K562 (cell line): ENCODE measurements around the gene FARP1. TPM values are rescaled to one million over a fixed set of nuclear protein-coding genes. Genes with fewer than 3 reads are reported as not detected.

Source experiments
- ASH1L ChIP-seq: fragments of 450-650 bp; IDR thresholded peaks from 2 replicates; pipeline ENCODE4 v1.6.1; 2018; ENCODE audit warnings: borderline replicate concordance, mild to moderate bottlenecking, low read depth; ENCODE audit not compliant: partially characterized antibody
- BRD4 ChIP-seq: fragments of 200-600 bp; sonication (generic); IDR thresholded peaks from 2 replicates; pipeline ENCODE4 v1.6.1; 2017; ENCODE audit warnings: inconsistent platforms
- CREBBP ChIP-seq: IDR thresholded peaks from one replicate; pipeline ENCODE4 v1.6.1; 2012; ENCODE audit warnings: low read depth, mild to moderate bottlenecking, control low read depth, inconsistent platforms, low read length
- EGR1 ChIP-seq: fragments of 450-650 bp; conservative IDR thresholded peaks from 2 replicates; pipeline ENCODE4 v1.6.1; 2017; ENCODE audit warnings: mild to moderate bottlenecking
- EWSR1 ChIP-seq: fragments of 450-650 bp; IDR thresholded peaks from 2 replicates; pipeline ENCODE4 v1.6.1; 2018; ENCODE audit warnings: borderline replicate concordance, mild to moderate bottlenecking, low read depth, moderate library complexity; ENCODE audit not compliant: partially characterized antibody
- FOSL1 ChIP-seq: fragments of 200-800 bp; sonication (Bioruptor generic); conservative IDR thresholded peaks from 2 replicates; pipeline ENCODE4 v1.6.1; 2016; ENCODE audit warnings: missing genetic modification characterization, missing compliant biosample characterization
- HMGN3 ChIP-seq: IDR thresholded peaks from 2 replicates; pipeline ENCODE4 v1.6.1; 2011; ENCODE audit warnings: borderline replicate concordance, low read depth, mild to moderate bottlenecking, mixed read lengths, low read length; ENCODE audit not compliant: insufficient read length; ENCODE audit errors: extremely low read depth
- PYGO2 ChIP-seq: fragments of 450-650 bp; IDR thresholded peaks from 2 replicates; pipeline ENCODE4 v1.6.1; 2016; ENCODE audit warnings: mild to moderate bottlenecking, missing genetic modification characterization, moderate library complexity, missing compliant biosample characterization
- SMAD4 ChIP-seq: fragments of 250-450 bp; sonication (Bioruptor Pico); conservative IDR thresholded peaks from 2 replicates; pipeline ENCODE4 v1.8.0; 2021; ENCODE audit warnings: inconsistent platforms, mild to moderate bottlenecking, moderate library complexity
- TCF3 ChIP-seq: sonication (generic); formaldehyde crosslinking; IDR thresholded peaks from 2 replicates; pipeline ENCODE4 v1.4.0; 2020; ENCODE audit warnings: mild to moderate bottlenecking, missing genetic modification reagents
- ZNF785 ChIP-seq: fragments of 250-450 bp; sonication (Bioruptor Pico); IDR thresholded peaks from 2 replicates; pipeline ENCODE4 v1.4.0; 2020; ENCODE audit warnings: mild to moderate bottlenecking
- polyA plus RNA-seq, 8 experiments: library from polyadenylated mRNA; depleted of rRNA in 4 of 8; stranded (reverse) in 5 of 8; unstranded in 3 of 8; fragments of >200 nt; fragmentation: Nextera tagmentation in 2 of 8; fragmentation: Illumina TruSeq in 1 of 8; extraction: Ambion mirVana in 2 of 8; extraction: Trizol in 1 of 8; gene quantifications; 2 replicates each; pipeline versions ENCODE4 v1.2.1 to v1.2.3, GENCODE V29; 2011 to 2014; ENCODE audit warnings: inconsistent platforms in 1 of 8, missing spikeins in 1 of 8
- total RNA-seq, 7 experiments: library from RNA; depleted of rRNA in 6 of 7; stranded (reverse); fragments of >200 nt in 6 of 7; fragmentation: Illumina TruSeq in 2 of 7; extraction: Trizol in 2 of 7; gene quantifications; 2 replicates each; pipeline versions ENCODE4 v1.2.1 to v1.2.3, GENCODE V29; 2011 to 2021; ENCODE audit warnings: low replicate concordance in 1 of 7
- TF ChIP-seq, protein P1 (sequence below), 2 experiments: fragments of 450-650 bp; IDR thresholded peaks; 2 replicates each; pipeline ENCODE4 v1.6.1; 2016; ENCODE audit warnings: mild to moderate bottlenecking in 2 of 2, borderline replicate concordance in 1 of 2, low read depth in 1 of 2, moderate library complexity in 1 of 2
- TF ChIP-seq, protein P2 (sequence below): fragments of 450-650 bp; IDR thresholded peaks from 2 replicates; pipeline ENCODE4 v1.6.1; 2016
- TF ChIP-seq, protein P3 (sequence below): sonication (generic); formaldehyde crosslinking; IDR thresholded peaks from 2 replicates; pipeline ENCODE4 v1.8.0; 2022; ENCODE audit warnings: mild to moderate bottlenecking, missing genetic modification reagents, borderline replicate concordance
- TF ChIP-seq, protein P4 (sequence below): fragments of 450-650 bp; formaldehyde crosslinking; IDR thresholded peaks from 2 replicates; pipeline ENCODE4 v1.4.0; 2022; ENCODE audit warnings: missing genetic modification characterization

Gene FARP1
- total and polyA plus RNA-seq, 9 of the 15 experiments (the other 6 are each of a cell fraction or from before 2014, with no cell fraction given) = 0.03 to 0.29 (median 0.05) TPM; not detected in 3

DNA sequence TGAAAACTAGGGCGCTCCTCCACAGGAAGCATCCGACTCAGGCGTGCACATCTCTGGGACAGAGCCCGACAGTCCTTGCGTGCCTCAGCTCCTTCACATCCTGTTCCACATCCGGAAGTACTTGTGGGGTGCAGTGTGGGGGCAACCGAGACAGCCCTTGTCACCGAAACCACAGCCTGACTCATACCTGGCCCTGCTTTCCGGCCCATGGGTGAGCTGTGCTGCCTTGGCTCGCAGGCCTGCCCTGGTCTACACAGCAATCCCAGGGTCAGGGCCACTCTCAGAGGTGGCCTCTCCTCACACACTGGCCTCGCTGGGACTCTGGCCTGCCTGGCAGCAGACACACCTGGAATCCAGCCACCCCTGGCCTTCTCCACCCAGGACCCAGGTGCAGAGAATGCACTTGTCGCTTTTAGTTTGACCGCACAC, 333.7 kb downstream of the FARP1 start (continued):
- TF ChIP-seq, protein P1, sequence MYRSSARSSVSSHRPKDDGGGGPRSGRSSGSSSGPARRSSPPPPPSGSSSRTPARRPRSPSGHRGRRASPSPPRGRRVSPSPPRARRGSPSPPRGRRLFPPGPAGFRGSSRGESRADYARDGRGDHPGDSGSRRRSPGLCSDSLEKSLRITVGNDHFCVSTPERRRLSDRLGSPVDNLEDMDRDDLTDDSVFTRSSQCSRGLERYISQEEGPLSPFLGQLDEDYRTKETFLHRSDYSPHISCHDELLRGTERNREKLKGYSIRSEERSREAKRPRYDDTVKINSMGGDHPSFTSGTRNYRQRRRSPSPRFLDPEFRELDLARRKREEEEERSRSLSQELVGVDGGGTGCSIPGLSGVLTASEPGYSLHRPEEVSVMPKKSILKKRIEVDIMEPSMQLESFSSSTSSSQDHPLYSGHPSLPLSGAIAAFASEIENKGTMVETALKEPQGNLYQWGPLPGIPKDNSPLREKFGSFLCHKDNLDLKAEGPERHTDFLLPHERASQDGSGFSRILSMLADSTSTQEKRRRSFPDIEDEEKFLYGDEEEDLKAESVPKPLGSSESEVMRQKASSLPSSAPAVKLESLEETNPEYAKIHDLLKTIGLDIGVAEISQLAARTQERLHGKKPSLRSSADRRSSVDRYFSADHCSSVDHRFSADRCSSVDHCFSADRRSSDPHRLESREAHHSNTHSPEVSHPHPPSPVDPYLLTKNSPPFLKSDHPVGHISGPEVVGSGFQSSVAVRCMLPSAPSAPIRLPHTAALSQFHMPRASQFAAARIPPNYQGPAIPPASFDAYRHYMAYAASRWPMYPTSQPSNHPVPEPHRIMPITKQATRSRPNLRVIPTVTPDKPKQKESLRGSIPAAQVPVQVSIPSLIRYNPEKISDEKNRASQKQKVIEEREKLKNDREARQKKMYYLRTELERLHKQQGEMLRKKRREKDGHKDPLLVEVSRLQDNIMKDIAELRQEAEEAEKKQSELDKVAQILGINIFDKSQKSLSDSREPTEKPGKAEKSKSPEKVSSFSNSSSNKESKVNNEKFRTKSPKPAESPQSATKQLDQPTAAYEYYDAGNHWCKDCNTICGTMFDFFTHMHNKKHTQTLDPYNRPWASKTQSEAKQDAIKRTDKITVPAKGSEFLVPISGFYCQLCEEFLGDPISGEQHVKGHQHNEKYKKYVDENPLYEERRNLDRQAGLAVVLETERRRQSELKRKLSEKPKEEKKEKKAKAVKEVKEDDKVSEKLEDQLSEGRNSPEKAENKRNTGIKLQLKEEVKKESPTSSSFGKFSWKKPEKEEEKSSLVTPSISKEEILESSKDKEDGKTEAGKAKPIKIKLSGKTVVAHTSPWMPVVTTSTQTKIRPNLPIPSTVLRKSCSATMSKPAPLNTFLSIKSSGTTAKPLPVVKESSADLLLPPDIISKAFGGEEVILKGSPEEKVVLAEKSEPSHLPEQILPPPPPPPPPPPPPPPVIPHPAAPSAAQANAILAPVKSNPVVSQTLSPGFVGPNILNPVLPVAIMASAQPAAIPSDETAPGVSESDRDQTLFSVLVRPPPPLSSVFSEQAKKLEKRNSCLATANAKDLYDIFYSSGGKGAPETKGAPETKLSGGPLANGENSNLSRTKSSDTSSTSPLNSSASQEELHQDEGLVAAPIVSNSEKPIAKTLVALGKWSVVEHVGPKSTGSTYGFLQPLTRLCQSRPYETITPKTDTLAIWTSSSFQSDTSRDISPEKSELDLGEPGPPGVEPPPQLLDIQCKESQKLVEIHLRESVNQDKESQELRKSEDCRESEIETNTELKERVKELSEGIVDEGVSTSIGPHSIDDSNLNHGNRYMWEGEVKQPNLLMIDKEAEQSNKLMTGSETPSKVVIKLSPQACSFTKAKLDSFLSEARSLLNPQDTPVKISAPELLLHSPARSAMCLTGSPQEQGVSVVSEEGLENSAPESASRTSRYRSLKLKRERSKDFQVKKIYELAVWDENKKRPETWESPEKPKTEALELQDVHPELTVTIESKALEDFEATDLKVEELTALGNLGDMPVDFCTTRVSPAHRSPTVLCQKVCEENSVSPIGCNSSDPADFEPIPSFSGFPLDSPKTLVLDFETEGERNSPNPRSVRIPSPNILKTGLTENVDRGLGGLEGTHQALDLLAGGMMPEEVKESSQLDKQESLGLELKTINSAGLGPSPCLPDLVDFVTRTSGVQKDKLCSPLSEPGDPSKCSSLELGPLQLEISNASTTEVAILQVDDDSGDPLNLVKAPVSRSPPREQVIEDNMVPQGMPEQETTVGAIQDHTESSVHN (IDR thresholded peaks at IDR 0.05; ENCODE audit: borderline replicate concordance in 1 of 2, low read depth in 1 of 2) = no peak
- TF ChIP-seq, protein P2, sequence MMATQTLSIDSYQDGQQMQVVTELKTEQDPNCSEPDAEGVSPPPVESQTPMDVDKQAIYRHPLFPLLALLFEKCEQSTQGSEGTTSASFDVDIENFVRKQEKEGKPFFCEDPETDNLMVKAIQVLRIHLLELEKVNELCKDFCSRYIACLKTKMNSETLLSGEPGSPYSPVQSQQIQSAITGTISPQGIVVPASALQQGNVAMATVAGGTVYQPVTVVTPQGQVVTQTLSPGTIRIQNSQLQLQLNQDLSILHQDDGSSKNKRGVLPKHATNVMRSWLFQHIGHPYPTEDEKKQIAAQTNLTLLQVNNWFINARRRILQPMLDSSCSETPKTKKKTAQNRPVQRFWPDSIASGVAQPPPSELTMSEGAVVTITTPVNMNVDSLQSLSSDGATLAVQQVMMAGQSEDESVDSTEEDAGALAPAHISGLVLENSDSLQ = 0 out of 2 replicates have a peak, but pooled peaks have one; percentile 5
- TF ChIP-seq ASH1L (no peak), PYGO2 (tag) (no peak), EWSR1 (no peak), HMGN3 (peak; percentile 32), CREBBP (no peak), FOSL1 (tag) (peak; percentile 89), TCF3 (CRISPR knock-in tag) (peak; percentile 24; the same call in 1 of the 2 replicates), EGR1 (peak; percentile 17), ZNF785 (CRISPR knock-in tag) (no peak), SMAD4 (CRISPR knock-in tag) (peak; percentile 49; the same call in 1 of the 2 replicates), BRD4 (no peak)
- TF ChIP-seq, protein P3, sequence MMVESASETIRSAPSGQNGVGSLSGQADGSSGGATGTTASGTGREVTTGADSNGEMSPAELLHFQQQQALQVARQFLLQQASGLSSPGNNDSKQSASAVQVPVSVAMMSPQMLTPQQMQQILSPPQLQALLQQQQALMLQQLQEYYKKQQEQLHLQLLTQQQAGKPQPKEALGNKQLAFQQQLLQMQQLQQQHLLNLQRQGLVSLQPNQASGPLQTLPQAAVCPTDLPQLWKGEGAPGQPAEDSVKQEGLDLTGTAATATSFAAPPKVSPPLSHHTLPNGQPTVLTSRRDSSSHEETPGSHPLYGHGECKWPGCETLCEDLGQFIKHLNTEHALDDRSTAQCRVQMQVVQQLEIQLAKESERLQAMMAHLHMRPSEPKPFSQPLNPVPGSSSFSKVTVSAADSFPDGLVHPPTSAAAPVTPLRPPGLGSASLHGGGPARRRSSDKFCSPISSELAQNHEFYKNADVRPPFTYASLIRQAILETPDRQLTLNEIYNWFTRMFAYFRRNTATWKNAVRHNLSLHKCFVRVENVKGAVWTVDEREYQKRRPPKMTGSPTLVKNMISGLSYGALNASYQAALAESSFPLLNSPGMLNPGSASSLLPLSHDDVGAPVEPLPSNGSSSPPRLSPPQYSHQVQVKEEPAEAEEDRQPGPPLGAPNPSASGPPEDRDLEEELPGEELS = no peak
- TF ChIP-seq, protein P4, sequence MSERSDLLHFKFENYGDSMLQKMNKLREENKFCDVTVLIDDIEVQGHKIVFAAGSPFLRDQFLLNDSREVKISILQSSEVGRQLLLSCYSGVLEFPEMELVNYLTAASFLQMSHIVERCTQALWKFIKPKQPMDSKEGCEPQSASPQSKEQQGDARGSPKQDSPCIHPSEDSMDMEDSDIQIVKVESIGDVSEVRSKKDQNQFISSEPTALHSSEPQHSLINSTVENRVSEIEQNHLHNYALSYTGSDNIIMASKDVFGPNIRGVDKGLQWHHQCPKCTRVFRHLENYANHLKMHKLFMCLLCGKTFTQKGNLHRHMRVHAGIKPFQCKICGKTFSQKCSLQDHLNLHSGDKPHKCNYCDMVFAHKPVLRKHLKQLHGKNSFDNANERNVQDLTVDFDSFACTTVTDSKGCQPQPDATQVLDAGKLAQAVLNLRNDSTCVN (CRISPR knock-in tag) = no peak
